Frontal cortex (tissue), 4 donors: ENCODE measurements around the gene COL23A1. TPM values are rescaled to one million over a fixed set of nuclear protein-coding genes. Genes with fewer than 3 reads are reported as not detected.
A peak's percentile ranks its signal among the peaks of the same experiment; 100 is the strongest.

Experiments used
- DNase-seq, 2 donors: peaks; one replicate each; pipeline ENCODE4 v3.0.0; 2012; ENCODE audit warnings: low spot score in 2 of 2
- FAIRE-seq: peaks from 2 replicates; lab custom pipeline; 2012; peaks lifted over from hg19 to GRCh38; lab: Jason Lieb, UNC
- total RNA-seq: library from RNA; depleted of rRNA; stranded (reverse); fragments of >200 nt; gene quantifications from one replicate; pipeline ENCODE4 v1.2.3, GENCODE V29; 2014
- donor health status: control.
- donor health status: control.
- donor health status: control.

The COL23A1 gene
- total RNA-seq, 1 donor from 2014 or later, result 0.82 TPM

- FAIRE-seq (no peak), DNase-seq (no peak)
These were observed 228.3 kb downstream of the COL23A1 start for GRCh38 chr5:178361657-178362445.

DNA sequence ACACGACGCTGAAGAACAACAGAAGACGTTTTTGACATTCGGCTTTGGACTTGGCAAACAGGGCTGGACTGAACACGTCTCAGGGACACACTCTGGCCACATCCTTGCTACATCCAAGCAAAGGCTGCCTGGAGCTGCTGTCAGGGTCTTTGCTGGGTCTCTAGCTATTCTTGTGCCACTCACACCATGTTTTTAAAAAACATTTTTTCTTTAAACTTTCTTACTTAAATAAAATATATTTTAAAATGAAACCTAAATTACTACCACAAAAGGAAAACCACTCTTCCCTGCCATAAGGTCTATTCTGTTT lies 229.3 kb downstream of the COL23A1 start:
- DNase-seq (no peak), FAIRE-seq (no peak)

GRCh38 chr5:178360222-178360925 lies 229.8 kb downstream of the COL23A1 start:
- no peak for DNase-seq
- no peak for FAIRE-seq

DNA sequence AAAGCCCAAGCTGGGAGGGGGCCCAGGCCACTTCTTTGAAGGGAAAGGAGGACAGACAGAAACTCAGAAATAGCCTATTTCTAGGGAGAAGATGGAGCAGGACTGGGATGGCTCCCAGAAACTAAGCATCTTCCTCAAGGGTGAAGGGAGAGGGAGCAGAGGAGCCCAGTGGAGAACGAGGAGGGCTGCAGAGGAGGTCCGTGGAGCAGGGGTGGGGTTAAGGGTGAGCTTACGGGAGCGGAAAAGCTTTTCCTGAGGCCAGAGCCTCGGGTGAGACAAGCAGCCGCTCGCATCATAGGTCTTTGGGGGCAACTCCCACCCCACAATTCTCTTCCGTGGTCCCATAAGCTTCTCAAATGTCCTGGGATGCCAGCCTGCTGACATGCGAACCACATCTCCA lies 230.5 kb downstream of the COL23A1 start:
- FAIRE-seq (no peak), DNase-seq (no peak)

- DNase-seq (no peak), FAIRE-seq (peak; percentile 73)
These were observed 232.5 kb downstream of the COL23A1 start for GRCh38 chr5:178357678-178358077.

- FAIRE-seq (no peak), DNase-seq (peak; percentile 38 to 43)
These were observed 233.1 kb downstream of the COL23A1 start for GRCh38 chr5:178357121-178357521.

DNA sequence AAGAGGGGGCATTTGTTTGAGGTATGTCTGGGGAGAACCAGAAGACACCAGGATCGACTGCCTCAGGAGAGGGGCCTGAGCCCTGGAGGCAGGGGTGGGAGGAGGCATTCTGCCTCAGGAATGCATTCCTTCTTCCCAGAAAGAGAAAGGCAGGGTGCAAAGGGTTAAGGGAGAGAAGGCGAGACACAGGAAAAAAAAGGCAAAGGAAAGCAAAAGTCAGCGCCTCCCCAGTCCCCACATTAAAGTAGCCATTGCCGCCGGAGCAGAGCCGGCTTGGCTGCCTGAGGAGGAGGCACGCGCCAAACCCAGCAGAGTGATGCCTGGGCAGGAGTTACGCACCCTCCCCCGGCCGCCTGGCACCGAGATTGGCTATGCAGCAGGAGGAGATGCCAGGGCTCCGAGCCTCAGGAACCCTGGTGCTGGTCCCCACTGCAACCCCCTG lies 233.7 kb downstream of the COL23A1 start:
- FAIRE-seq (no peak), DNase-seq (peak; percentile 44 to 59)

DNA sequence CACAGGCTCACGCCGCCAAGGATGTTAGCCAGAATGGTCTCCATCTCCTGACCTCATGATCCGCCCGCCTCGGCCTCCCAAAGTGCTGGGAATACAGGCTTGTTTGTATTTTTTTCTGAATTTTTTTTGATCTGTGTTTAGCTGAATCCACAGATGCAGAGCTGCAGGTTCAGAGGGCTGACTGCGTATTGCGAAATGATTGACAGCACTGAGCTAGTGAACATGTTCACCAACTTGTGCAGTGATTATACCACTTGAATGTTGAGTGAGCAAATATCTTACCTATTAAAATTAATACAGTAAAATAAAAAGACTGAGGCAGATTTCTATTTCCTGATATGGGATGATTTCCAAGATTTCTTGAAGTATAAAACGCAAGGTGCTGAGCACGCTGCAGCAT lies 234.5 kb downstream of the COL23A1 start:
- DNase-seq (no peak), FAIRE-seq (no peak)

- no peak for DNase-seq
- no peak for FAIRE-seq
These were observed 236.7 kb downstream of the COL23A1 start for GRCh38 chr5:178353461-178353860.

DNA sequence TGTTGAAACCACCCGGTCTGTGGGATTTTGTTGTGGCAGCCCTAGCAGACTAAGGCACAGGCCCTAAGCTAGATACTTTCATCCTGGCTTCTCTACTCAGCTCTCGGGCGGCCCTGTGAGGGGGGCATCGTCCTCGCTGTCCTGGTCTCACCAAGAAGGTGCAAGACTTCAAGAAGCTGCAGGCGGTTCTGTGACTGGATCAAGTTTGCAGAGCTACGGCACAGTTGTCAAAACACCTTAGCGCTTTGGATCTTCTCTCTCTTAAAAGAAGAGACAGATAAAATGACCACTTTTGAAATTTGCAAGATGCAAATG lies 238.2 kb downstream of the COL23A1 start:
- no peak for FAIRE-seq
- no peak for DNase-seq

- no peak for FAIRE-seq
These were observed 238.8 kb downstream of the COL23A1 start for GRCh38 chr5:178351221-178352034.

DNA sequence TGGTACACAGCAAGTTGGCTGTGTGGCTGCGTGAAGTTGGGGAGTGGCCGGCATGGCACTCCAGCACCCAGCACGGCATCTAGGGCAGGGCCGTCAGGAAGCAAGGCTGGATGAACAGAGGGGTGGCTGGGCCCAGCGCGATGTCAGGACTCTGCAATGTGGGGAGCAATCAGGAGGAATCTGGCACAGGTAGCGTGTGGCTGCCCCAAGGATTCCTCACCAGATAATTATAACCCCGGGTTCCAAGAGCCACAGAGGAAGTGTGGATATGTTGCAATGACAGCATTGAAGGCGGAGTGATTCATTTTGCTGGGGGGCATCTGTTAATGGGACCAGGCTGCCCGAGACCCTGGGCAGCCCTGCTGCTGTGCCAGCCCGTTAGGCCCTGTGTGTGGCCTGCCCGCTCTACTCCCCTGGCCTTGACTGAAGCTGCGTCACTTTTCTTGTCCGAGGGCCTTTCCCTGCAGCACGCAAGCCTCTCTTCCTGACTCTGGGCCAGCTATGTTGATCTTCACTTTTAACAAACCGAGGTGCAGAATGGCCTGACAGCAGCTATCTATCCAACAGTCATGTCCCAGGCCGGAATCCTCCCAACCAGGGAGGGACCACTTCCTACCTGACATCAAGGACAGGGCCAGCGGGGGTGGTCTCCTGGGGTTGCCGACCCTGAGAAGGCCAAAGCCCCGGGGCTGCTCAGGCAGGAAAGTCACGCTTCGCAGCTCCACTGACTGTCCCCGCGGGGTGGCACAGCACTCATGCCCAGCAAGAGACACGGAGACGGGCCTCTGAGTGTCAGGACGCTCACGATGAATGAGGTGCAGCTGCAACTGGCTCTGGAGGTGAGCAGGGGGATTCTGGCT lies 239.6 kb downstream of the COL23A1 start:
- no peak for DNase-seq
- no peak for FAIRE-seq

More at GRCh38 chr5:178351221-178352034, 238.8 kb downstream of the COL23A1 start:
- no peak for DNase-seq

GRCh38 chr5:178349625-178350353 lies 240.4 kb downstream of the COL23A1 start:
- DNase-seq (no peak), FAIRE-seq (no peak)

DNA sequence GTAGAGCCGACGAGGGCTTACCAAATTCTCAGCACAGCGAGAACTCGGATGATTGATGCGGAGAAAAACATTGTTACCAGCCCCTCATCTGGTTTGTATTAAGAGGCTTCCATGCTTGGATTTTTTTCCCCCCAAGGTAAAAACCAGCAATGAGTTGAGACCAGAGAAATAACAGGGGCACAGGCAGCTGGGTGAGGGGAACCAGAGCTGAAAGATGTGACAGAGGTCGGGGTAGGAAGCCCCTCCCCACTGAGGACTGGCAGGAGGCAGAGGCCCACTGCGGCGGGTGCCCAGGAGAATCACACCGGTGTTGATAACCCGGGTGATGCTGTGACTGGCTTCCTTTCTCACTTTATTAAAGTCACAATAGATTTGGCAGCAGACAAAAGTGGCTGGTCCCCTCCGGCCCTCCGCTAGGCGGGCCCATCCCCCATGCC lies 241.1 kb downstream of the COL23A1 start:
- FAIRE-seq (no peak), DNase-seq (no peak)

GRCh38 chr5:178348356-178349074 lies 241.7 kb downstream of the COL23A1 start:
- no peak for FAIRE-seq
- DNase-seq, result no peak

- FAIRE-seq, result no peak
- DNase-seq, result no peak
These were observed 242.2 kb downstream of the COL23A1 start for GRCh38 chr5:178347956-178348355.

GRCh38 chr5:178346607-178347334 lies 243.4 kb downstream of the COL23A1 start:
- FAIRE-seq (no peak), DNase-seq (peak; percentile 43 to 68)

DNA sequence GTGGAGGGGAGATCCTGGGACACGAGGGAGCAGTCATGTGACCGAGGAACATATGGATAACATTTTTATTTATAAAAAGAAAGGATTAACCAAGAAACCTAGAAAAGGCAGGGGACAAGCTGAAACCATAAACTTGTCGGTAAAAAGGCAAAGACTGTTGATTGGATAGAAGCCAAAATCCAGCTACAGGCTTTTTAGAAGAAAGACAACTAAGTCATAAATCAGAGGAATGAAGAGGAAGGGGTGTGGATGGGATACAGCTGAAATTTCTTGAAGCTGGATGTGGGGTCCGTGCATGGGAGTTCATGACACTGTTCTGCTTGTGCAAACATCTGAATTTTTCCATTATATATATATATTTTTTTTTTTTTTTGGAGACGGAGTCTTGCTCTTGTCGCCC lies 246.9 kb downstream of the COL23A1 start:
- DNase-seq, result no peak

More for the DNA sequence above, 246.9 kb downstream of the COL23A1 start:
- FAIRE-seq, result no peak
